Stimulated activated CD4-positive, alpha-beta T cell treated with anti-CD3 and anti-CD28 coated beads, Interleukin-4, amount 100 ng/mL, for 1 hour (primary cell): Measurements from ENCODE around the gene LARP4B.

Source experiments
- DNase-seq: peaks from one replicate; pipeline ENCODE4 v3.0.0-alpha.2; 2020

The LARP4B gene

GRCh38 chr10:822197-822596 is 109.3 kb downstream of the LARP4B start:
- DNase-seq, result no peak

GRCh38 chr10:821322-821721 is 110.2 kb downstream of the LARP4B start:
- no peak for DNase-seq

GRCh38 chr10:819816-820215 is 111.7 kb downstream of the LARP4B start:
- no peak for DNase-seq

GRCh38 chr10:819326-819725 is 112.2 kb downstream of the LARP4B start:
- DNase-seq, result no peak

- DNase-seq, result no peak
Observed at GRCh38 chr10:818526-819220, 112.8 kb downstream of the LARP4B start.

- DNase-seq, result no peak
Observed at GRCh38 chr10:818010-818409, 113.5 kb downstream of the LARP4B start.

GRCh38 chr10:817371-817770 is 114.1 kb downstream of the LARP4B start:
- no peak for DNase-seq

GRCh38 chr10:816958-817357 is 114.5 kb downstream of the LARP4B start:
- DNase-seq, result no peak

GRCh38 chr10:816091-816477 is 115.4 kb downstream of the LARP4B start:
- no peak for DNase-seq

GRCh38 chr10:815338-816090 is 116.0 kb downstream of the LARP4B start:
- no peak for DNase-seq

GRCh38 chr10:814536-815302 is 116.8 kb downstream of the LARP4B start:
- no peak for DNase-seq

GRCh38 chr10:813286-813685 is 118.2 kb downstream of the LARP4B start:
- no peak for DNase-seq

- no peak for DNase-seq
Observed at GRCh38 chr10:812787-813186, 118.7 kb downstream of the LARP4B start.

- DNase-seq, result no peak
Observed at GRCh38 chr10:811379-812175, 119.9 kb downstream of the LARP4B start.

GRCh38 chr10:810351-810846 is 121.1 kb downstream of the LARP4B start:
- no peak for DNase-seq

- DNase-seq, result no peak
Observed at GRCh38 chr10:809671-810350, 121.7 kb downstream of the LARP4B start.

GRCh38 chr10:807958-808353 is 123.5 kb downstream of the LARP4B start:
- DNase-seq, result no peak

GRCh38 chr10:807163-807957 is 124.1 kb downstream of the LARP4B start:
- DNase-seq, result no peak

- DNase-seq, result no peak
Observed at GRCh38 chr10:806451-807162, 124.9 kb downstream of the LARP4B start.

- no peak for DNase-seq
Observed at GRCh38 chr10:805620-806305, 125.7 kb downstream of the LARP4B start.
